GM21526 (cell line): ENCODE data around the gene XXYLT1.

Experiments
- ATAC-seq: cut with Tn5 transposase; IDR thresholded peaks from one replicate; pipeline ENCODE4 v1.9.1; 2021; ENCODE audit warnings: moderate library complexity; ENCODE audit not compliant: unreplicated experiment, low FRiP score

Gene XXYLT1

DNA sequence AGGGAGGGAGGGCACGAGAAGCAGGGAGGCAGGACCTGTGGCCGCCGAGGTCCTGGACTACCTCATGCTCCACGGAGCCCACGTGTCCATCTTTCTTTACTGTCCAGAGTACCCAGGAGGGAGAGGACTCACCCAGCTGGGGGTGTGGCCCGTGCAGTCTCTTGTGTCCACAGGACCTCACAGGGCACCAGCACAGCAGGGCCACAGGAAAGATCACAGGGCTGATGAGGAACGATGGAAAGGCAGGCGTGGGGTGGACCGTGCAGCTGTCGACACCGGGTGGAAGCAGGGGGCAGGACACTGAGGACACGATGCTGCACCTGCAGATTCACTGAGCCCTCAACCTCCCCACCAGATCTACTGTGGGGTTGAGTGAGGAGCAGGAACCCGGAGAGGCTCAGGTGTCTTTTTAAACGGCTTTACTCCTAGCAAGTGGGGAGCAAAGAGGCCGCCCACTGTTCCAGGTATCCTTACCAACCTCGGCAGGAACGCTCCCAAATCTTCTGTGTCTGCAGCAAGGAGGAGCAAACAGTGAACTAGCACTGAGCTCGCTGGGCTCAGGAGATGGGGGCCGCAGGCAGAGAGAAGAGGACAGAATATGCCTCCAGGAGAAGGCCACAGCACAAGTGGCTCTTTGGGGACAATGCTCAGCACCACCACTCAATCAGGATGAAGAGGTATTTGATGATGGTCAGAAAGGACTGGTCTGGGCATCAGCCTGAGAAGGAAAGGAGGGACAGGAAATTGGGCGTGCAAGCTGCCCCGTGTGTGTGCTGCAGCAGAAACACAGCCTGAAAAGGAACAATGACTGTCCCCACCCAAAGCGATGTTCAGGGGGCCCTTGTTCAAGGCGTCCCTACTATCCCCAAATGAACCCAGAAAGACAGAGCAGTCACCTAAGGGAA, 198.8 kb downstream of the XXYLT1 start:
- ATAC-seq, result no peak

DNA sequence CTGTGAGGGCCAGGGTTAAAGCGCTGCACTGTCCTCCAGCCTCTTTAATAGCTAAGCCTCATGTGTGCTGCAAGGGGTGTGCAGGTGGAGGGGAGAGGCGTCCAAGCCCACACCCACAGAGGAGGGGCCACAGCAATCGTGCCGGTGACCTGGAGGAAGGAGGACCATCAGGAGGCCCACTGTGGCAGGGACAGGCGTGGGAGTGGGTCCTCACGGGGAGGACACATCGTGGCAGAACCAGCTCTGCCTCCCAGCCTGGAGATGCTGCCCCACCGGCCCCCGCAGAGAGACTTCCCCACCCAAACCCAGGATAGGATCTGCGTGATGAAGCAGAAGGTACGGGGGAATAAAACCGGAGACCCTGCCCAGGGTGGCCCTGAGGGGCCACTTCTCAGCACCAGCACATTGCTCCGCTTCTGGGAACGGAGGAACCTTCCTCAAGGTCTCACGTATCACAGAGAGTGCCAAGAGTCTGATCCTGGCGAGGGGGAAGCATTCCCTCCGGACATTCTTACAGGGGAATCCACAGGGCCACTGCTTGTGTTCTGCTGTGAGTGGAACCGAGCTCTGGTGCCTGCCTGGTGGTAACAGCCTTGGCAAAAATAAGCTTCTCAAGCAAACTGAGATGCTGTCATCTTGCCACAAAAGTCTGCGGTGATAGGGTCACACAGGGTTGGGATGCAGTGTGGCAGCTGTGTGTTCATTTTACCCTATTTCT, 199.8 kb downstream of the XXYLT1 start:
- no peak for ATAC-seq

DNA sequence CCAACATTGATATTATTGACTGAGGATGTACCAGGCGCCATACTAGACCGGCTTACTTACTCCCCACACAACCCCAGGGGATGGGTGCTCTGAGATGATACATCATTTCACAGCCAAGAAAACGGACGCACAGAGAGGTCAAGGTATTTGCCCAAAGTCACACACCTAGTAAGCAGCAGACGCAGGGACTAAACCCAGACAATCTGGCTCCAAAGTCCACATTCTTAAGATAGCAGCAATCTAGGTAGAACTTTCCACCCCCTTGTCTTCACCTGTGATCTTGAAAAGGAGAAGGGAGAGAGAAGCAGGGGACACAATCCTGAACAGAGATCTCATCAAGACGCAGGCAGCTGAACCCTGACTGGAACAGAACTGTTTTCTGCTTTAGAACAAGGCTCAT, 200.6 kb downstream of the XXYLT1 start:
- ATAC-seq, result no peak

DNA sequence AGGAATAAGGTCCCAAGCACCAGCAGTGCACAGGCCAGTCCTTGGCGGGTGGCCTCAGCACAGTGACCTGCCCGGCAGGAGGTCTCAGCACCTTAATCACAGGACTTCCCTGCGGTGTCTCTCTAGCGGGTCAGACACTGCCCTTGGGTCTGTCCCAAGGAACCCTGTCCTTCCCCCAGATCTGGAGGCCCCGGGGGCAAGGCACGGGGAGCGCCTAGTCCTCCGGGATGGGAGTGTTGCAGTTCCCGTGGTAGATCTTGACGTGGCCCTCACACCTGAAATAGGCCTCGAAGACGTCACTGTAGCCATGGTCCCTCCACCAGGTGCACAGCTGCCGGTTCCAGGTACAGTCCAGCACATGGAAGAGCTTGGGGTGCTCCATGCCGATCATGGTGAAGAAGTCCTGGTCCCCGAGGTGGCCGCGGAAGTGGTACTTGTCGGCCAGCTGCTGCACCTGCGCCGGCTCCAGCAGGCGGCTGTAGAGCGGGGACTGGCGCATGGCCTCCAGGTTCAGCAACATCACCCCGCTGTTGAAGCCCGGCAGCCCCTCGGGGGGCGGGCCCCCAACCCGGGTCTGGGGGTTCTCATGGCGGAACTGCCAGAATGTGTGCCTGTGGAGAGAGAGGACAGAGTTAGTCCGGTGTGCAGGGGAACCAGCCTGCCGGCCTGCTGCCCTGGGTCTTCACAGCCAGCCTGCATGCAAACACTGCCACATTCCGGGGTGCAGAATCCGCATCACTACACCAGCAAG, 201.3 kb downstream of the XXYLT1 start:
- no peak for ATAC-seq

- no peak for ATAC-seq
These were observed 202.6 kb downstream of the XXYLT1 start for GRCh38 chr3:195068084-195069080.

DNA sequence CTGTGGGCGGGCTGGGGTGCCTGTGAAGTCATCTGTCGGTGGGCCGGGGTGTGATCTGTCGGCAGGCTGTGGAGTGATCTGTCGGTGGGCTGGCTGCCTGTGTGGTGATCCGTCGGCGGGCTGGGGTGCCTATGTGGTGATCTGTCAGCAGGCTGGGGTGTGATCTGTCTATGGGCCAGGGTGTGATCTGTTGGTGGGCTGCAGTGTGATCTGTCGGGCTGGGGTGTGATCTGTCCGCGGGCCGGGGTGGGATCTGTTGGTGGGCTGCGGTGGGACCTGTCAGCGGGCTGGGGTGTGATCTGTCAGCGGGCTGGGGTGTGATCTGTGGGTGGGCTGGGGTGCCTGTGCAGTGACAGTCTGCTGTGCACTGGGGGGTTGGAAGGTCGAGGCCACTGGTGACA, 204.5 kb downstream of the XXYLT1 start:
- ATAC-seq, result no peak

DNA sequence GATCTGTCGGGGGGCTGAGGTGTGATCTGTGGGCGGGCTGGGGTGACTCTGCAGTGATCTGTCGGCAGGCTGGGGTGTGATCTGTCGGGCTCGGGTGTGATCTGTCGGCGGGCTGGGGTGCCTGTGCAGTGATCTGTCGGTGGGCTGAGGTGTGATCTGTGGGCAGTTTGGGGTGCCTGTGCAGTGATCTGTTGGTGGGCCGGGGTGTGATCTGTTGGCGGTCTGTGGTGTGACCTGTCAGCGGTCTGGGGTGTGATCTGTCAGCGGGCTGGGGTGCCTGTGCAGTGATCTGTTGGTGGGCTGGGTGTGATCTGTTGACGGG, 205.1 kb downstream of the XXYLT1 start:
- no peak for ATAC-seq

DNA sequence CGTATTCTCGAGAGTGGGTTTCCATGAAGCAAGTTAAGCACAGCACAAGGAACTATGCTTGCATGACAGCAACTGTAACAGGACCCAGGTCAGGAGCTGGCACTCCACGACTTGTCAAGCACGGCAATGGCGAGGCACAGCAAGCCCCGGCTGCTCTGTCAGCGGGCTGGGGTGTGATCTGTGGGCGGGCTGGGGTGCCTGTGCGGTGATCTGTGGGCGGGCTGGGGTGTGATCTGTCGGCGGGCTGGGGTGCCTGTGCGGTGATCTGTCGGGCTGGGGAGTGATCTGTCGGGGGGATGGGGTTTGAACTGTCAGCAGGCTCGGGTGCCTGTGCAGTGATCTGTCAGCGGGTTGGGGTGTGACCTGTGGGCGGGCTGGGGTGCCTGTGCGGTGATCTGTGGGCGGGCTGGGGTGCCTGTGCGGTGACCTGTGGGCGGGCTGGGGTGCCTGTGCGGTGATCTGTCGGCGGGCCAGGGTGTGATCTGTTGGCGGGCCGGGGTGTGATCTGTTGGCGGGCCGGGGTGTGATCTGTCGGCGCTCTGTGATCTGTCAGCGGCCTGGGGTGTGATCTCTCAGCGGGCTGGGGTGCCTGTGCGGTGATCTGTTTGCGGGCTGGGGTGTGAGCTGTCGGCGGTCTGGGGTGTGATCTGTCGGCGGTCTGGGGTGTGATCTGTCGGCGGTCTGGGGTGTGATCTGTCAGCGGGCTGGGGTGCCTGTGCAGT, 205.7 kb downstream of the XXYLT1 start:
- no peak for ATAC-seq

DNA sequence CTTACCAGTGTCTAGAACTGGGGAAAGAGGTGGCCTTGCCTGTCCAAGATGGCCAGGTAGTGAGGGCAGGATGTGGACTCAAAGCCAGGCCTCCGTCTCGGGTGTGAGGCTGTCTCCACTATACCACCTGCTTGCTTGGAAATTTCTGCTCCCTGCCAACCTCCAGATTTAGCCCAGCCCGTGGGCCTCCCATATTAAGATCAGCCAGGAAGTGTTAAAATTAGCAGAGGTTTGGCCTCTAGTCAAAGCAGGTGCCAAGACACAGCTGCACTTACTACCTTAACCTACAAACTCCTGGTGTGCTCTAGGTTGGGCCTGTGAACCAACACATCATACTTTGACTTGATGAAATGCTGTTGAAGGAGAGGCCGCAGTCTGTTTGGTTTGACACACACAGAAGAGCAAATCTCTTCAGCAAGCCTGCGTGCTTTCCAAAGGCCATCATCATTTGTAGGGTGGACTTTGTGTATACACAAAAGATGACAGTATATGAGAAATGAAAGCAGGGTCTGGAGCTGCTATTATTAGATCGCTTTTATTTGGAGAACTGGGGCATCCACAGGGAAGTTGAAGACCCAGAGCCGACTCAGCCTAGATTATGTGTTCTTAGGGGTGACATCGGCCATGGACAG, 206.5 kb downstream of the XXYLT1 start:
- ATAC-seq, result no peak

- ATAC-seq, result no peak
These were observed 207.3 kb downstream of the XXYLT1 start for GRCh38 chr3:195063581-195064193.

DNA sequence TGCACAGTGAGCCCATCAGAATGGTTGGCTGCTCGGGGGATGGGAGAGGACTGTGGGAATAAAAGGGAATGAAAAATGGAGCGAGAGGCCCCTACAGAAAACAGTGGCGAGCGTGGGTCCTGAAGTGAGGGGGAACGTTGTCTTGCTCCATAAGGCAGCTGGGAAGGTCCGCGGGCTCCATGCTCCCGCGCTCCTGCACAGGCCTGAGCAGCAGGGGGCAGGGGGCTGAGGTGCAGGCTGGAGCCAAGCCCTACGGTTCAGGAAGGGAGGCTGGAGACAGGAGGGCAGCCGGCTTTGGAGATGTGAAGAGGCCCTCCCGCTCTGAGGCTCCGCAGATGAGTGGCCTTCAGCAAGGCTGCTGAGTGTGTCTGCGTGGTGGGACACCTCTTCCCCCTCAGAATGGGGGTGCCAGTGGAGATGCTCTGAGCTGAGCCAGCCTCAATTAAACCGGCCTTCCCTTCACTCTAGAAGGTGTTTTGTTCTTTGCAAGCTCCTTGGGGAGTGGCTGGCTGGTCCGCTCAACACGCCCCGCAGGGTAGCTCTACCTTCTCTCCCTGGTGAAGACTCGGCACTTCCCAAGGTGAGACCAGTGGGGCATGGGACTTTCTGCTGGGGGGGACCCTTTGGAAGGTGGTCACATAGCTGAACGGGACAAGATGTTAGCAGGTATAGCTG, 208.0 kb downstream of the XXYLT1 start:
- no peak for ATAC-seq

DNA sequence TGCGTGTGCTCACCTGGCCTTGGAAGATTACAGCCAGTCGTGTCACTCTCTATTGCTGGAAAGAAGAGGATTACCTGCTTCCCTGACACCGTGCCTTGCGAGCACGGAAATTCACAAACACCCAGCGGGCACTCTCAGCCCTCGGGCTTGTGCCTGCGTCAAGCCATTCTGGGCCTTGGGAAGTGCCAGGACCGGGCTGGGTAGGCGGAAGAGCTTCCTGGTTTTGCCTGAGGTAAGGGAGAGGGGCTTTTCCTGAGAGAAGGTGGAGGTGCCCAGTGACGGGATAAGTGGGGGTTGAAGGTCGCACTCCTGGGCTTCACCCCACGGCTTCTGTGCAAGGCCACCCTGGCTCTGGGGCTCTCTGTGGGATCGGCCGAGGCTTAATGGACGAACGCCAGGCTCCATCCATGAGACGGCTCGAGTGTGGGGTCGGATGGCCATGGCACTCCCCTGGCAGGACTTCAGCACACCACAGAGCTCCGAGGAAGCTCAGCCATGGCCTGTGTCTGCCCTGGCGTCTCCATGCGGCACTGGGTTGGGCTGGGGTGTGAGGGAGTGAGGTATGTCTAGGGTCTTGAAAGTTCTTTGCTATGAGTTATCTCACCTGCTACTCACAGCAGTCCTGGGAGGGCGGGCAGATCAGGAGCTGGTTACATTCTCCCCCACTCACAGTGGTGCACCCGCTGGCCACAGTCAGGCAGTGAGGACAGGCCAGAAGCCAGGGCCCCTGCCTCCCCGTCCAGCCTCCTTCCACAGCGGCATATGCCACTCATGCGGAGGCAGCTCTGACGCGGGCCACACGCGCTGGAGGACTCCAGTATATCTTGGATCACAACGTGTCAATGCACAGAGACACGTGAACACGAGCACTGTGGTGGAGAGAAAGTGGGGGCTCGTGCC, 209.0 kb downstream of the XXYLT1 start:
- ATAC-seq, result no peak

GRCh38 chr3:195060531-195061291, 210.2 kb downstream of the XXYLT1 start:
- no peak for ATAC-seq

DNA sequence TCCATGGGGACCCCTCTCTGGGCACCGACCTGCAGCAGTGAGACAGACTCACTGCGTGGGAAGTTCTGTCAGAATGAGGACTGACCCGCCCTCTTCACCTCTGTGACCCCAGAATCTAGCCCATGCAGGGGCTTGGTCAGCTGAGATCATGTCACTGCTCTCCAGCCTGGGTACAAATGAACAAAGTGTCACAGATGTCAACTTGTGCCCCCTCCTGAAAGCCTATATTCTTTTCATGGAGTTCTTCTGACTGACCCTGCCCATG, 210.8 kb downstream of the XXYLT1 start:
- ATAC-seq, result no peak

DNA sequence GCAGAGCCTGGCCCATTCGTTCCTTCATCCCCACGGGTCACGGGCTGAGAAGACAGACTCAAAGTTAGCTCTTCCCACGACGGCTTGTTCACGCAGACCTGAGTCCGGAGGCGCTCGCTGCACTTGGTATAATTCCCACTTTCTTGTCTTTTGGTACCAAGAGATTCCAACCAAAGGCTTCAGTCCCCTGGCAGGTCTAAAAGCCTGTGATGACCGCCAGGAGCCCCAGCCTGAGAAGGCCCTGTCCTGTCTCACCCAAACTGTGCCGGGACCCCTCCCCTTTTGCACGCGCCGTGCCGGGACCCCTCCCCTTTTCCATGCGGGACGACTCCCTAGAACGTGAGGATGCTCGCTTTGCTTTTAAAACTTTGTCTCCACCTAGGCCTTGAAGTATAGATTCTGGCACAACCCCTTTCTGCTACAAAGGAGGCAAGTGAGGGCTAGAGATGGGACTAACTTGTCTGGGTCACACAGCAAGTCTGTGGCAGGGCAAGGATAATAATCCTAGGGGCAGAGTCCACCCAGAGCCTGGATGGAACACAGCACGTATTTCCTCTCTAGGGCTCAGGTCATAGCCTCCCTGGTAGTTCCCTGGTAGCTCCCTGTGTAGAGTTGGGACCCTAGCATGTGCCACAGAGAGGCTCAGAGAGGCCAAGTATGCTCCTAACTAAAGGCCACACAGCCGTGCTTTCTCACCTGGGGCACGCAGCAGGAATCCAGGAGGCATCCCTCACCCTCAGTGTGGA, 211.3 kb downstream of the XXYLT1 start:
- ATAC-seq, result no peak

DNA sequence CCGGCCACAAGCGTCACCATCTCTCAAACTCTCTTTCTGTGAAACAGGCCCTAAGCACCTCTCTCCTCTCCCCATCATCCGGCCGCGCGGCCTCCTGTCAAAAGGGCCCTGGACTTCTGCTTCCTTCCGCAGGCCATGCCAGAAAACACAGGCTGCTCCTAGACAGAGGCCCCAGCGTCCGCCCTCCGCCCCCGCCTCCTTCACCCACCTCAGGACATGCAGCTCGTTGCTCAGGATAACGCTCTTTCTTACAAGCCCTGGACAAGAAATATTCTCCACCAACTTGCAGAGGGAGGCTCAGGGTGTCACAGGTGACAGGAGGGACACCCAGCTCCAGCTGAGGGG, 212.0 kb downstream of the XXYLT1 start:
- ATAC-seq, result no peak
